NT2/D1 (cell line): ENCODE measurements around the gene SLX4.

Experiments used
- DNase-seq: peaks from one replicate; pipeline ENCODE4 v3.0.0-alpha.2; 2011; ENCODE audit warnings: low read depth, low spot score
- H3K27me3 ChIP-seq: 2 replicates; pipeline ENCODE4 v1.6.0; 2011; ENCODE audit warnings: mild to moderate bottlenecking; ENCODE audit not compliant: insufficient read length, insufficient read depth
- H3K36me3 ChIP-seq: 2 replicates; pipeline ENCODE4 v1.6.1; 2011; ENCODE audit warnings: mild to moderate bottlenecking, low read length, mixed read lengths; ENCODE audit not compliant: insufficient read depth, insufficient read length
- H3K4me1 ChIP-seq: 2 replicates; pipeline ENCODE4 v1.5.1; 2011; ENCODE audit not compliant: insufficient read depth, insufficient read length
- H3K4me3 ChIP-seq: 2 replicates; pipeline ENCODE4 v1.5.1; 2011; ENCODE audit warnings: low read depth; ENCODE audit not compliant: insufficient read length
- H3K9ac ChIP-seq: 2 replicates; pipeline ENCODE4 v1.6.0; 2011; ENCODE audit warnings: low read depth; ENCODE audit not compliant: insufficient read length
- H3K9me3 ChIP-seq: 2 replicates; pipeline ENCODE4 v1.5.1; 2011; ENCODE audit warnings: mild to moderate bottlenecking, low read length; ENCODE audit not compliant: insufficient read depth
- SUZ12 ChIP-seq: IDR thresholded peaks from 2 replicates; pipeline ENCODE4 v1.6.1; 2011; ENCODE audit not compliant: insufficient read length, insufficient read depth; ENCODE audit errors: extremely low read depth
- YY1 ChIP-seq: IDR thresholded peaks from 2 replicates; pipeline ENCODE4 v1.6.1; 2011; ENCODE audit not compliant: insufficient read length, insufficient read depth
- ZNF274 ChIP-seq: IDR thresholded peaks from 2 replicates; pipeline ENCODE4 v1.6.1; 2011; ENCODE audit warnings: mild to moderate bottlenecking, low read depth, low read length

Gene SLX4

DNA sequence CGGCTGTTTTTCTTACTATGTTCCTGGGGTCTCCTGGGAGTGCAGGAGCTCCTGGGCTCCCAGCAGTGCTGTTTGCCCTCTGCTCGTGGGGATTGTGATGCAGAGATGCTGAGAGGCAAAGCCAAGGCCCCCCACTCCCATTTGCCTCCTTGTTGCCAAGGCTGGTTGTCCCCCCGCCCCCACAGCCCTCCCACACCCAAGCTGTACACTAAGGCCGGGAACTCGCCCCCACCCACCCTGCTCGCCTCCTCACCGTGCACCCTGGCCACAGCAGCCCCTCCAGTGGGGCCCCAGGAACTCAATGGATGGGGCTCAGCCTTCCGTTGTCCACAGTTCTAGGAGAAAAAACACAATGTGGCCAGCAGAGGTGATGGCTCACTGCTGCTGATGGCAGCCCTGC lies 44.4 kb downstream of the SLX4 start:
- Histone ChIP-seq H3K36me3 (no peaks in the 10 kb centered on the region), H3K4me1 (no peaks in the 10 kb centered on the region), H3K9me3 (peaks cover 13% of the 10 kb centered on the region), H3K27me3 (peaks cover 9% of the 10 kb centered on the region), H3K4me3 (no peak overlapping the region), H3K9ac (no peak overlapping the region)
- DNase-seq = no peak
- TF ChIP-seq ZNF274 (no peak), SUZ12 (no peak), YY1 (no peak)

DNA sequence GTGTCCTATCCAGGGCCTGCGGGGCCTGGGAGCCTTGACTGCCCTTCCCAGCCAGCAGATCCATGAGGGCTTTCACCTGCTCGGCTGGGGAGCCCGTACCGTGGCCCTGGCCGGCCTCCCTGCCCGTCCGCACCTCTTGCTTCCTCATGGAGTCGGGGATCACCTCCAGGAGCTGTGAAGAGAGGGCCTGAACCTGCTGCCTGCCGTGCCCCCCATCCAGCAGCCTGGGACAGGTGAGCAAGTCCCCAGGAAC lies 46.6 kb downstream of the SLX4 start:
- Histone ChIP-seq H3K4me3 (no peak overlapping the region), H3K27me3 (peaks cover 16% of the 10 kb centered on the region), H3K9me3 (no peaks in the 10 kb centered on the region), H3K36me3 (no peaks in the 10 kb centered on the region), H3K4me1 (peaks cover 4% of the 10 kb centered on the region), H3K9ac (no peak overlapping the region)
- TF ChIP-seq ZNF274 (no peak), YY1 (no peak), SUZ12 (no peak)
- DNase-seq = no peak

DNA sequence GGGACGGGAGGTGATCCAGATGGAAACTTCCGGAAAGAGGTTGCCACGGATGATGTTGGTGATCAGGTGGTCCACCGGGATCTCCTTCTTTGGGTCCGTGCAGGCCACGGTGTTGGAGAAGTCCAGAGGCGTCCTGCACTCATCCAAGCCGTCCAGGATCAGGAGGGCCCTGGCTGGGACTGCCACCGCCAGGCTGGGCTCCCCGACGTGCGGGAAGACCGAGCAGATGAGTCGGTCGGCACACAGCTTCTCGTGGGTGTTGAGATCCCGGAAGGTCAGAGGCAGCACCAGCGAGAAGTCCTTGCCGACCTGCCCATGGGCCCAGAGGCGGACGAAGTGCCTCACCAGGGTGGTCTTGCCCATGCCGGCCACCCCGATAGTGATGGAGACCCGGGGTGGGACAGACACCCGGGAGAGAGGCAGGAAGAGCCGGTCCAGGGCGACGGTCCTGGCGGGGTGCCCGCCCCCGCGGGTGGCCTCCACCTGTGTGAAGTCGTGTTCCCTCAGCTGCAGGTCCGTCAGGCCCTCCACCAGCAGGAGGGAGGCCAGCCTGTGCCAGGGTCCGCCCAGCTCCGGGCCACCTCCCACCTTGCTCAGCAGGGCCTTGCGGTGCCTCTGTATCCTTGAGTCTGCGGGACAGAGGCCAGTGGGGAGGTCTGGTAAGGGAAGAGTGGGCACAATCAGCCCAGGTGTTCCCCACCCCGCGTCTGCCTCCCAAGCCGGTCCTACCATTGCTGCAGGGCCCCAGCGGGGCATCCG lies 47.1 kb downstream of the SLX4 start:
- peaks cover 4% of the 10 kb centered on the region for H3K4me1 ChIP-seq
- no peak overlapping the region for H3K9ac ChIP-seq
- no peaks in the 10 kb centered on the region for H3K36me3 ChIP-seq
- H3K27me3 ChIP-seq = peaks cover 16% of the 10 kb centered on the region
- TF ChIP-seq SUZ12 (no peak), YY1 (no peak), ZNF274 (no peak)
- H3K9me3 ChIP-seq = no peaks in the 10 kb centered on the region
- no peak overlapping the region for H3K4me3 ChIP-seq
- no peak for DNase-seq

DNA sequence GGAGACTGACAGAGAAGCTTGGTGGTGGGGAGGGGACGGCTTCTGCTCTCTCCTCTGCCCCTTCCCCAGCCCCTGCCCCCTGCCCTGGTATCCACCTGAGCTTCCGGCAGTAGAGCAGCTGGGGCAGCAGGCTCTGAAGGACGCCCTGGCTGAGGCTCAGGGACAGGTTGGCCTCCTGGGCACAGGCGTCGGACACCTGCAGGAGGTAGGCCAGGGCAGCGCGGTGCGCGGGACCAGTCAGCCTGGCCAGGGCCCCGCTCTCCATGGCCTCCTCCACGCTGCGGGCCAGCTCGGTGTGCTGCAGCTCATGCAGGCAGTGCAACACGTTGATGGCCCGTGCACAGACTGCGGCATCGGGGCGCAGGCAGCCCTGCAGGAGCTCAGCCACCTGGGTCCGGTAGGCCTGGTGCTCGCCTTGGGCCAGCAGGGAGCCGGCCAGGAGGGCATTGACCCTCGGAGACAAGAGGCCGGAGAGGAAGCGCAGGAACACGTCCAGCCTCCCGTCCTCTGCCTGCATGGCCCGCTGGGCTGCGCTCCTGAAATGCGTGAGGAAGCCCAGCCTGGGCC lies 48.4 kb downstream of the SLX4 start:
- no peak overlapping the region for H3K9ac ChIP-seq
- no peaks in the 10 kb centered on the region for H3K9me3 ChIP-seq
- H3K4me1 ChIP-seq = peaks cover 4% of the 10 kb centered on the region
- no peak overlapping the region for H3K4me3 ChIP-seq
- no peaks in the 10 kb centered on the region for H3K36me3 ChIP-seq
- no peak for TF ChIP-seq YY1
- no peak for TF ChIP-seq SUZ12
- no peak for TF ChIP-seq ZNF274
- DNase-seq = no peak
- H3K27me3 ChIP-seq = peaks cover 29% of the 10 kb centered on the region

DNA sequence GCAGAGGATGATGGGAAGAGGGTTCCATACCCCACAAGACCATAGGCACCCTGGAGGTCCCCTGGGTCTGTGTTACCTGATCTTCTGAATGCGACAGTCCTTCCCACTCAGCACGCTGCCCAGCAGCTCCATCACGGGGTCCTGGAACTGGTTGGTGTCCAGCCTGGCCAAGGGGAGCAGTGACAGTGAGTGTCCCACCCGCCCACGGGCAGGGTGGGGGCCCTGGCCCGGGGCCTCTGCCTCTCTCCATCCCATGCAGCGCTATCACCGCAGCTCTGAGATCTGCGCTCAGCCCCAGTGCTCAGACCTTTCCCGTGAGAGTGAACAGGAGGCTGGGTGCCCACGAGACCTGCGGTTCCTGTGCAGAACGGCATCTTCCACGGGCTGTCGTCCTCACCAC lies 49.8 kb downstream of the SLX4 start:
- Histone ChIP-seq H3K36me3 (no peaks in the 10 kb centered on the region), H3K4me3 (no peak overlapping the region), H3K9ac (no peak overlapping the region), H3K4me1 (peaks cover 4% of the 10 kb centered on the region), H3K27me3 (peaks cover 43% of the 10 kb centered on the region), H3K9me3 (no peaks in the 10 kb centered on the region; the same call in 1 of the 2 replicates)
- DNase-seq = no peak
- no peak for TF ChIP-seq ZNF274
- TF ChIP-seq SUZ12 = no peak
- TF ChIP-seq YY1 = no peak

DNA sequence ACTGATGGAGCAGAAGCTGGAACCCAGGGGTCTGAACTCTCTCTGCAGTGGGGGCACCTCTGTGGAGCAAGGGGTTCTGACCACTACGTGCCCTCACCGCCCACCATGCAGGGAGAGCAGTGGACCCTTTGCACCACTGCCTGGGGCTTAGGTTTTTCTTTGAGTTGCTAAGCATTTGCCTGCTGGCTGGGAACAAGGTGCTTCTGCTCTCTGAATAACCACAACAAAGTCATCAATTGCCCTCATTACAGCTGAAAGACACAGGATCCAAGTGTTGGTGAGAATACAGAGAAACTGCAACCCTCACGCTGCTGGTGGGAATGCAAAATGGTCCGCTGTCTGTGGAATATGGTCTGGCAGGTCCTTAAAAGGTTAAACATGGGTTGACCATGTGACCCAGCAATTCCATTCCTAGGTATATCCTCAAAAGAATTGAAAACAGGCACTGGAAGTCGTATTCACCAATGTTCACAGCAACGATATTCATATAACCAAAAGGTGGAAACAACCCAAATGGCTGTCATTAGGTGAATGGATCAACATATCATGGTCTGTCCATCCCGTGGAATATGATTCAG lies 57.0 kb downstream of the SLX4 start:
- Histone ChIP-seq H3K9me3 (no peaks in the 10 kb centered on the region; the same call in 1 of the 2 replicates), H3K4me3 (no peak overlapping the region), H3K36me3 (no peaks in the 10 kb centered on the region), H3K4me1 (peaks cover 8% of the 10 kb centered on the region), H3K9ac (no peak overlapping the region), H3K27me3 (peaks cover 71% of the 10 kb centered on the region)
- peak; percentile 83 for DNase-seq
- TF ChIP-seq SUZ12 (no peak), ZNF274 (no peak), YY1 (no peak)

DNA sequence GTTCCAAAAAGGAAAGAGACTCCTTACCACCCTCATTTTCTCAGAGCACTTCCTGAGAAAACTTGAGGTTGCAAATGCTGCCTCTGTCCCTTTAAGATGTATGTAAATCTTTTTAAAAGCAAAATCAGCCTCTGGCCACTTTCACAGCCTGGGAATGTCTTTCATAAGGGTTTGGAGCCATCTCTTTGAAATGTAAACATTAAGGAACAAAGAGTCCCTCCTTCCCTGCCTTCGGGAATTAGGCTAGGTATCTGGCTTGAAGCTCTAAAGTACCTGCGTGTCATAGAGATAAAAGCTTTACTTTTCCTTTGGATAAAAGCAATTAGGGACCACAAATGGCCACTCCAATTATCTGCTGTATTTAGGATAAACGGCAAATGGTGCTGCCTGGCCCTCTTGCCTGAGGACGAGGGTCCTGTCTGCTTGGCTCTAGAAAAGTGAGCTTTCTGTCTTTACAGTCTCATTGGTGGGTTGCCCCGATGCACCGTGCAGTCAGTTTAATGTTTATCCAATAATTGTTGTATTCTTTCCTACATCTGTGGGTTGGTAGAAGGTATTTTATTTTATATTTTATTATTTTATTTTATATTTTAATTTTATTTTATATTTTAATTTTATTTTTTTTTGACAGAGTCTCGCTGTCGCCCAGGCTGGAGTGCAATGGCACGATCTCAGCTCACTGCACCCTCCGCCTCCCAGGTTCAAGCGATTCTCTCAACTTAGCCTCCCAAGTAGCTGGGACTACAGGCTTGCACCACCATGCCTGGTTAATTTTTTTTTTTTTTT lies 58.1 kb downstream of the SLX4 start:
- no peaks in the 10 kb centered on the region for H3K36me3 ChIP-seq
- no peak overlapping the region for H3K4me3 ChIP-seq
- peaks cover 72% of the 10 kb centered on the region for H3K27me3 ChIP-seq
- no peaks in the 10 kb centered on the region; the same call in 1 of the 2 replicates for H3K9me3 ChIP-seq
- no peak for TF ChIP-seq SUZ12
- no peak for TF ChIP-seq ZNF274
- TF ChIP-seq YY1 = no peak
- H3K4me1 ChIP-seq = peaks cover 9% of the 10 kb centered on the region
- no peak overlapping the region for H3K9ac ChIP-seq
- DNase-seq = peak; percentile 94
